Neuron (in vitro differentiated cells): ENCODE data around the gene FAM53A.

Experiments used
- H2AFZ ChIP-seq: one replicate; pipeline ENCODE4 v1.6.1; 2013; ENCODE audit warnings: low read depth, mild to moderate bottlenecking, inconsistent platforms, low read length, moderate library complexity
- H3K27me3 ChIP-seq: one replicate; pipeline ENCODE4 v1.6.1; 2013; ENCODE audit warnings: low read length; ENCODE audit not compliant: insufficient read depth
- H3K36me3 ChIP-seq: one replicate; pipeline ENCODE4 v1.6.1; 2013; ENCODE audit warnings: low read length; ENCODE audit not compliant: insufficient read depth
- H3K4me1 ChIP-seq: one replicate; pipeline ENCODE4 v1.6.1; 2013; ENCODE audit warnings: low read length; ENCODE audit not compliant: insufficient read depth
- H3K4me3 ChIP-seq: 2 replicates; pipeline ENCODE4 v1.5.1; 2013; ENCODE audit warnings: mild to moderate bottlenecking, low read length, moderate library complexity
- H3K9me3 ChIP-seq: one replicate; pipeline ENCODE4 v1.6.1; 2013; ENCODE audit warnings: low read length

FAM53A gene

DNA sequence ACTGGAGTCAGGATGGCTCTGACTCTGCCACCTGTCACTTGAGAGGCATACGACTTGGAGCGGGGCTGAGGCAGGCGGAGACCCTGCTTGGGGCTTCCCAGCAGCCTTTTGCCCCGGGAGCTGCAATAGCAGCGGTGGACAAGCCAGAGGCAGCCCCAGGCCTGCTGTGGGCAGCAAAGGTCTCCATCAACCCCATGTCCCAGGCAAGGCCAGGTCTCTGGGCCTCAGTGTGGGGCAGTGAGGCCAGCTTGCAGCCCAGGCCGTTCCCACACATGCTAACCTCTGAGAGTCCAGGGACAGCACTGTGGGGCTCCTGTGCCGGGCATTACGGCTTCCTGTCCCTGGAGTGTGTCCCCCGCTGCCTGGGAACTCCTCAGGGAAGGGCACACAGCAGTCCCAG is 53.0 kb downstream of the FAM53A start:
- Histone ChIP-seq H3K4me3 (no peak overlapping the region), H3K9me3 (no peaks in the 10 kb centered on the region), H3K4me1 (no peaks in the 10 kb centered on the region), H3K36me3 (no peaks in the 10 kb centered on the region), H3K27me3 (no peaks in the 10 kb centered on the region), H2AFZ (no peak overlapping the region)

GRCh38 chr4:1630266-1630665 is 53.8 kb downstream of the FAM53A start:
- Histone ChIP-seq H3K4me3 (no peak overlapping the region), H3K36me3 (no peaks in the 10 kb centered on the region), H2AFZ (no peak overlapping the region), H3K27me3 (no peaks in the 10 kb centered on the region), H3K9me3 (no peaks in the 10 kb centered on the region), H3K4me1 (no peaks in the 10 kb centered on the region)

DNA sequence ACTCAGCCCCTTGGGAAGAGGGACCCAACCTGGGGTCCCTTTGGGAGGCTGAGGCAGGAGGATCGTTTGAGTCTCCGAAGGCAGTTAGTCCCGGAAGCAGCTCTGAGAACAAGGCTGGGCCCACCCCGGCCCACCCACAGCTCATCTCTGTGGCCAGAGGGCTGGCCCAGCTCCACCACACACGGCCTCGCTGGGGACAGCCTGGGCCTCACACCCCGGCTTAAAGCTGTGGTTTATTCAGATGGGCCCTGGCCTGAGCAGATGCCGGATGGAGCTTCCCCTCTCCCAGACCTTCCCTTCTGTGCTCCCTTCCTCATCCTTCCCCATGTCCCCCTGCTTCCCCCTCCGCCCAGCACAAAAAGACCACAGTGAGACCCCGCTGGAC is 54.4 kb downstream of the FAM53A start:
- no peak overlapping the region for H2AFZ ChIP-seq
- H3K27me3 ChIP-seq: no peaks in the 10 kb centered on the region
- H3K4me3 ChIP-seq: no peak overlapping the region
- H3K36me3 ChIP-seq: no peaks in the 10 kb centered on the region
- H3K9me3 ChIP-seq: no peaks in the 10 kb centered on the region
- H3K4me1 ChIP-seq: no peaks in the 10 kb centered on the region

- Histone ChIP-seq H3K9me3 (no peaks in the 10 kb centered on the region), H3K36me3 (no peaks in the 10 kb centered on the region), H3K27me3 (no peaks in the 10 kb centered on the region), H2AFZ (no peak overlapping the region), H3K4me3 (no peak overlapping the region), H3K4me1 (no peaks in the 10 kb centered on the region)
Measured at GRCh38 chr4:1628892-1629698, 55.0 kb downstream of the FAM53A start.

- H3K9me3 ChIP-seq: no peaks in the 10 kb centered on the region
- no peaks in the 10 kb centered on the region for H3K27me3 ChIP-seq
- no peaks in the 10 kb centered on the region for H3K4me1 ChIP-seq
Measured at GRCh38 chr4:1627417-1628313, 56.4 kb downstream of the FAM53A start.

DNA sequence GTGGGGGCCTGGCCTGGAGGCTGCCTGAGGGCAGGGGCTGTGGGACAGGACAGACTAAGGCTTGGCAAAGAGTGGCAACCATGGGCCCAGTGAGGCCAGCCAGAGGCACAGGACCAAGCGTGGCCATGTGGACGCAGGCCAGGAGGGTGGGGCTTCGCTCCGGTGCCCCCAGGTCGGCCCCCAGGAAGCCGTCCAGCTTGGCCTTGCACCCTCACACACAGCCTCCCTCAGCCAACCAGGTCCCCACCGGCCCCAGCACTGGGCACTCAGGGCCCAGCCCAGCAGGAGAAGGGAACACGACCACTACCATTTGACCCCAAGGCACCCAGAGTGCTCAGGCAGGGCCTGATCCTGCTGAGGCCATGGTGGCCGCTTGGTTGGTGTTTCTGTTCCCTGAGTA is 57.2 kb downstream of the FAM53A start:
- Histone ChIP-seq H3K27me3 (no peaks in the 10 kb centered on the region), H3K9me3 (no peaks in the 10 kb centered on the region), H3K36me3 (no peaks in the 10 kb centered on the region), H3K4me3 (no peak overlapping the region), H2AFZ (no peak overlapping the region), H3K4me1 (no peaks in the 10 kb centered on the region)

More at GRCh38 chr4:1627417-1628313, 56.4 kb downstream of the FAM53A start:
- H2AFZ ChIP-seq: no peak overlapping the region
- no peak overlapping the region for H3K4me3 ChIP-seq
- no peaks in the 10 kb centered on the region for H3K36me3 ChIP-seq

DNA sequence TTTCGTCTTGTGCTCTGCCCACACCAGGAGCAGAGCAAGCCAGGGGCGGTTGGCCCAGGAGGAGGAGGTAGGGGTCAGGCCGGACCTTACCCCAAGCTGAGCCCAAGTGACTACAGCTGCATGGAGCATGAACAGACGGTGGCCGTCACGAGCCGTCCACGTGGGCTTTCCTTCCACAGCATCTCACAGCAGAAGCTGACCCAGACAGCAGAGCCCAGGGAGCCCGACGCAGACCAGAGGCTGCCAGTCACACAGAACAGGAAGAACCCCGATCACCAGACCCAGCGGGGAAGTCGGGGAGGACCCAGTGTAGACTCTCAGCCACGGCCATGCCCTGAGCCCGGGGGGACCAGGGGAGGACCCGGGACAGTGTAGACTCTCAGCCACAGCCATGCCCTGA is 58.0 kb downstream of the FAM53A start:
- H3K4me3 ChIP-seq: no peak overlapping the region
- H3K36me3 ChIP-seq: no peaks in the 10 kb centered on the region
- H3K27me3 ChIP-seq: no peaks in the 10 kb centered on the region
- H3K9me3 ChIP-seq: no peaks in the 10 kb centered on the region
- no peaks in the 10 kb centered on the region for H3K4me1 ChIP-seq
- H2AFZ ChIP-seq: no peak overlapping the region

DNA sequence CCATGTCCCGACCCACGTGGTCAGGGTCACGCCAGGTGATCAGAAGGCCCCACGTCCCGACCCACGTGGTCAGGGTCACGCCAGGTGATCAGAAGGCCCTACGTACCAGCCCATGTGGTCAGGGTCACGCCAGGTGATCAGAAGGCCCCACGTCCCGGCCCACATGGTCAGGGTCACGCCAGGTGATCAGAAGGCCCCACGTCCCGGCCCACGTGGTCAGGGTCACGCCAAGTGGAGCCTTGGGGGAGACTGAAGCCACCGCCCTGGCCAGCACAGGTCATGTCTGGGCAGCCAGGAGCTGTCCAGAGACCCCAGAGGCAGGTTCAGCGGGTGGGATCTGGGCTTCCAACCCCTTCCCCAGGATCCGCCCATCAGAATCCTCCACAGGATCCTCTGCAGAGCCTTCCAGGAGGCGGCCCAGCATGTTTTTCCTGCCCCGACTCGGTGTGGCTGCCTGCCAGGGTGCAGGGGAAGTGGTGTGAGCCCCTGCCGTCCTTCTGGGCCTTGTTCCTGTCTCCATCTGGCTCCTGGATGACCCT is 58.4 kb downstream of the FAM53A start:
- Histone ChIP-seq H3K36me3 (no peaks in the 10 kb centered on the region), H2AFZ (no peak overlapping the region), H3K9me3 (no peaks in the 10 kb centered on the region), H3K27me3 (no peaks in the 10 kb centered on the region), H3K4me3 (no peak overlapping the region), H3K4me1 (no peaks in the 10 kb centered on the region)

- no peak overlapping the region for H2AFZ ChIP-seq
- H3K4me3 ChIP-seq: no peak overlapping the region
- no peaks in the 10 kb centered on the region for H3K36me3 ChIP-seq
Measured at GRCh38 chr4:1624519-1624910, 59.6 kb downstream of the FAM53A start.

GRCh38 chr4:1623821-1624518 is 60.1 kb downstream of the FAM53A start:
- Histone ChIP-seq H3K4me1 (no peaks in the 10 kb centered on the region), H3K27me3 (no peaks in the 10 kb centered on the region), H3K36me3 (no peaks in the 10 kb centered on the region), H2AFZ (no peak overlapping the region), H3K9me3 (no peaks in the 10 kb centered on the region), H3K4me3 (no peak overlapping the region)

More at GRCh38 chr4:1624519-1624910, 59.6 kb downstream of the FAM53A start:
- Histone ChIP-seq H3K9me3 (no peaks in the 10 kb centered on the region), H3K4me1 (no peaks in the 10 kb centered on the region), H3K27me3 (no peaks in the 10 kb centered on the region)

- H3K9me3 ChIP-seq: no peaks in the 10 kb centered on the region
- H3K4me1 ChIP-seq: no peaks in the 10 kb centered on the region
- H2AFZ ChIP-seq: no peak overlapping the region
- no peaks in the 10 kb centered on the region for H3K27me3 ChIP-seq
- H3K4me3 ChIP-seq: no peak overlapping the region
- no peaks in the 10 kb centered on the region for H3K36me3 ChIP-seq
Measured at GRCh38 chr4:1623400-1623799, 60.7 kb downstream of the FAM53A start.

DNA sequence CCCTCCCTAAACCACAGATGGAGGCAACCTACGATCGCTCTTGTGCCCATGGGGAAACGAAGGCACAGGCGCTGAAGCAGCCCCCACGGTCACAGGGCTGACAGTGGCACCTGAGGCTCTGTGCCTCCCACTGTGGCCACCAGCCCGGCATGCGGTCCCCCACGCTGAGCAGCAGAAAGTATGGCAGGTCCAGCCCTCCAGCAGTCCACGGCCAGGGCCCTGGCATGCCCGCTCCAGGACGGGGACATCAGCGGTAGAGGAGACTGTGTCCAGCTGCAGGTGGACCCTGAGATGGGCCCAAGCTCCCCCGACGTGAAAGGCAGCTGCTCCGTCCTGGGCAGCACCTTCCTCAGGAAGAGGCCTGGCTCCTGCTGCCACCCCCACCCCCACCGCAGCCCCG is 61.2 kb downstream of the FAM53A start:
- Histone ChIP-seq H3K4me1 (no peaks in the 10 kb centered on the region), H3K4me3 (no peak overlapping the region), H2AFZ (no peak overlapping the region), H3K27me3 (no peaks in the 10 kb centered on the region), H3K9me3 (peaks cover under 1% of the 10 kb centered on the region), H3K36me3 (no peaks in the 10 kb centered on the region)

DNA sequence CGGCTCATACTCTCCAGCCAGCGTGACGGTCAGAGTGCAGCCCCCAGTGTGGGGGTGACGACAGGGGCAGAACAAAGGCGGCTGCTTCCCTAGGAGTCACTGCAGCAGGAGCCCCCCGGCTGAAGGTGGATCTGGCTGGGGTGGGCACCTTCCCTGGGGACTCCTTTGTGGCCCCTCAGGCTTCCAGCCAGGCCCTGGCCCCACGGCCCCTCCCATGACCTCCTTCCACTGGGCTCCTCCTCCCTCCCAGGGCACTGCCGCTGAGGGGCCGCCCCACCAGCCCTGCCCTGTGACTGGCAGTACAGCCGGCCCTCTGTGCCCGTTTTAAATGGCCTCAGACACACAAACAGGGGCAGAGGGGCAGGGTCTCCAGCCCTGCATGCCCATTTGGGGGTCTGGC is 61.9 kb downstream of the FAM53A start:
- no peak overlapping the region for H2AFZ ChIP-seq
- peaks cover 3% of the 10 kb centered on the region for H3K9me3 ChIP-seq
- no peaks in the 10 kb centered on the region for H3K4me1 ChIP-seq
- H3K27me3 ChIP-seq: no peaks in the 10 kb centered on the region
- H3K36me3 ChIP-seq: no peaks in the 10 kb centered on the region
- no peak overlapping the region for H3K4me3 ChIP-seq
